Psoas muscle (tissue), 8 donors: Measurements from ENCODE around the gene MAPKAPK5. TPM values are rescaled to one million over a fixed set of nuclear protein-coding genes. Genes with fewer than 3 reads are reported as not detected.

Source experiments
- ATAC-seq, 4 donors: fragments of 200-7000 bp; cut with Tn5 transposase; one replicate each; pipeline ENCODE4 v1.9.1; 2020; ENCODE audit warnings: moderate library complexity in 3 of 4, mild to moderate bottlenecking in 2 of 4
- DNase-seq, 2 donors: peaks; one replicate each; pipeline ENCODE4 v3.0.0-alpha.2; 2020
- H3K27ac ChIP-seq: fragments of 200-600 bp; one replicate; pipeline ENCODE4 v1.8.0; 2022
- H3K27me3 ChIP-seq, 3 donors: fragments of 200-600 bp in 1 of 3; one replicate each; pipeline versions ENCODE4 v1.6.1 to v1.8.0; 2013 to 2022; ENCODE audit warnings: low read length in 2 of 3, mild to moderate bottlenecking in 2 of 3, moderate library complexity in 1 of 3; ENCODE audit not compliant: insufficient read depth in 3 of 3
- H3K36me3 ChIP-seq, 2 donors: fragments of 200-600 bp in 1 of 2; one replicate each; pipeline versions ENCODE4 v1.6.1 to v1.8.0; 2013 to 2022; ENCODE audit warnings: low read depth in 1 of 2, mild to moderate bottlenecking in 1 of 2, moderate library complexity in 1 of 2; ENCODE audit not compliant: insufficient read depth in 1 of 2
- H3K4me1 ChIP-seq: fragments of 200-600 bp; one replicate; pipeline ENCODE4 v1.8.0; 2022
- H3K4me3 ChIP-seq: fragments of 200-600 bp; one replicate; pipeline ENCODE4 v1.8.0; 2022; ENCODE audit warnings: mild to moderate bottlenecking
- H3K9me3 ChIP-seq: fragments of 200-600 bp; one replicate; pipeline ENCODE4 v1.8.0; 2022
- CTCF ChIP-seq: fragments of 200-600 bp; IDR thresholded peaks from one replicate; pipeline ENCODE4 v1.8.0; 2022; ENCODE audit warnings: antibody characterized with exemption
- WGBS, 3 donors: extraction: QIAGEN DNeasy Blood & Tissue Kit; methylation state at CpG; one replicate each; pipeline versions ENCODE4 v1.1.6 to v1.1.7; 2013; 5-methylcytosine and 5-hydroxymethylcytosine counted together
- intact Hi-C, 2 donors: fragments of 100-400 bp; cut with DNase I; formaldehyde crosslinking; loops; one replicate each; pipeline versions ENCODE4 v1.11.0 to v1.14.2; 2022
- polyA plus RNA-seq, 3 donors: library from polyadenylated mRNA; stranded (reverse); fragments of 200-250 nt; gene quantifications; one replicate each; pipeline ENCODE4 v1.2.3, GENCODE V29; 2013
- total RNA-seq, 4 donors: library from RNA; stranded (reverse); fragmentation: NEBNext Ultra II Directional in 2 of 4; extraction: Animal tissue kit (Norgen Biotek cat#: 25700) in 2 of 4; gene quantifications; one replicate each; pipeline versions ENCODE4 v1.2.1 to v1.2.4, GENCODE V29; 2021 to 2023
- donor health status: healthy with polysubstance abuse.
- donor health status: DM: no; HTN: no; CAD: no; lungs with moderate emphysema.
- donor health status: Bipolar disorder and iron deficiency.
- donor health status: healthy.
- donor health status: DM: yes; HTN: yes; CAD: no.
- donor health status: DM: no; HTN: no; CAD: no.
- donor health status: DM: no; HTN: no; CAD: no.
- donor health status: DM: yes; HTN: yes; CAD: no.

MAPKAPK5 gene
- total and polyA plus RNA-seq, 7 donors: 21.7 to 41.2 (median 36.0) TPM

DNA sequence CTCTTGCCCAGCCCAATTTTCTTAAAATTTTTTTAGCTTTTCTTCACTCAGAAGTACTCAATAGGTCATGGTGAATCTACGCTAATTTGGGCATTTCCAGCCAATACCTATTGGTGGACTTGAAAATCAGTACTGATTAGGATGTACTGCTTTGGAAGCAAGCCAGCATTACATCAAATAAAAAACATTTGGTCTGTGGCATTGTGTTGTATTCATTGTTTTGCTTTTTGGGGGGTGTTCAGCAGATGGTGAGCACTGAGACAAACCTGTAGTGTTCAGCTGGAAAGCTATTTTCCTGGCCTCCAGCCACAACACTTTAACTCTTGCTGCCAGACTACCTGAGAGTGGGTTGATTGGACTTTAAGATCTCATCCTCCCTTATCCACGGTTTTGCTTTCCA lies 4.0 kb downstream of the MAPKAPK5 start:
- WGBS, 3 donors: 64 to 78% (median 72%) methylated on average over 2 of the region's 2 CpGs
- H3K9me3 ChIP-seq: no peaks in the 10 kb centered on the region
- intact Hi-C loops: no loop called here
- TF ChIP-seq CTCF: no peak
- H3K36me3 ChIP-seq: peaks cover 5 to 13% of the 10 kb centered on the region in 2 donors
- H3K4me3 ChIP-seq: no peak overlapping the region
- ATAC-seq: no peak
- no peak overlapping the region for H3K27ac ChIP-seq
- H3K4me1 ChIP-seq: peaks cover 16% of the 10 kb centered on the region
- H3K27me3 ChIP-seq: no peaks in the 10 kb centered on the region
- DNase-seq: no peak

GRCh38 chr12:111850526-111850925 lies 8.5 kb downstream of the MAPKAPK5 start:
- WGBS, 3 donors: 87 to 91% (median 91%) methylated on average over 2 of the region's 2 CpGs
- Histone ChIP-seq H3K9me3 (no peaks in the 10 kb centered on the region), H3K27me3 (no peaks in the 10 kb centered on the region), H3K27ac (no peak overlapping the region), H3K4me1 (peaks cover 4% of the 10 kb centered on the region), H3K36me3 (peaks cover 0 to 24% of the 10 kb centered on the region in 2 donors), H3K4me3 (no peak overlapping the region)
- intact Hi-C loops: no loop called here
- no peak for ATAC-seq
- no peak for TF ChIP-seq CTCF
- no peak for DNase-seq

- no peak for TF ChIP-seq CTCF
- intact Hi-C loops: no loop called here
- DNase-seq (no peak), ATAC-seq (no peak)
- Histone ChIP-seq H3K9me3 (no peaks in the 10 kb centered on the region), H3K27ac (no peak overlapping the region), H3K4me1 (no peaks in the 10 kb centered on the region), H3K4me3 (no peak overlapping the region), H3K36me3 (no peaks in the 10 kb centered on the region), H3K27me3 (no peaks in the 10 kb centered on the region)
- 91 to 100% (median 97%) methylated on average over 2 of the region's 2 CpGs for WGBS, 3 donors
These were observed 16.2 kb downstream of the MAPKAPK5 start for GRCh38 chr12:111858186-111858585.

DNA sequence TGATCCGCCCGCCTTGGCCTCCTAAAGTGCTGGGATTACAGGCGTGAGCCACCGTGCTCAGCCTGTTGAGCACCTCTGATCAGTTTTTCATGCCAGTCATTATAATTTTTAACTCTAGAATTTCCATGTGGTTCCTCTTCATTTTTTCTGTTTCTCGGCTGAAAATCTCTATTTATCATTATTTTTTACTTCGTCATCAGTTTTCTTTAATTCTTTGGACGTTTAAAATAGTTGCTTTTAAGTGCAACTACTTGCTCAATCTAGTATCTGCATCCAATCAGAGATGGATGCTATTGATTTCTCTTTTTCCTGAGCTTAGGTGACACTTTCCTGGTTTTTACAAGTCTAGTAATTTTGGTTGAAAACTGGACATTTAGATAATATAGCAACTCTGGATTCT lies 16.8 kb downstream of the MAPKAPK5 start:
- Histone ChIP-seq H3K4me1 (no peaks in the 10 kb centered on the region), H3K27me3 (no peaks in the 10 kb centered on the region), H3K4me3 (no peak overlapping the region), H3K36me3 (peaks cover 0 to 3% of the 10 kb centered on the region in 2 donors), H3K27ac (no peak overlapping the region), H3K9me3 (no peaks in the 10 kb centered on the region)
- no peak for ATAC-seq
- DNase-seq: no peak
- TF ChIP-seq CTCF: no peak
- WGBS, 3 donors: 93 to 97% (median 96%) methylated on average over 7 of the region's 7 CpGs
- intact Hi-C loops: no loop called here

DNA sequence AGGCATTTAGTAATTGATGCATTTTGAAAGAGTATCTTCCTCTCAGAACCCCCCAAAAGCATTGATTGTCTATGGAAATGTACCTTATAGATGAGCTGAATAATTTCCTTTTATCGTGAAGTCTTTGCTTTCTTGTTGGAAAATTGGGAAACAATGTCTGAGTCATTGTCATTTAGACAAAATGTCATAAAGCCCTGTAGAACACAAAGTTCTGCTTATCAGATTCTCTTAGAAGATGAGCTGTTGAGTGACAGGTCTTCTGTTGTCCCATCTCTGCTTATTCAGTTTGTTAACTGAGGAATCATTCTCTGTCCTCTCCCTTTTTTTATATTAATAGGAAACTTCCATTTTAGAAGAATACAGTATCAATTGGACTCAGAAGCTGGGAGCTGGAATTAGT lies 22.9 kb downstream of the MAPKAPK5 start:
- intact Hi-C loops: no loop called here
- no peak overlapping the region for H3K4me3 ChIP-seq

More for the DNA sequence above, 22.9 kb downstream of the MAPKAPK5 start:
- TF ChIP-seq CTCF: no peak
- Histone ChIP-seq H3K4me1 (no peaks in the 10 kb centered on the region), H3K27ac (no peak overlapping the region), H3K27me3 (no peaks in the 10 kb centered on the region), H3K9me3 (no peaks in the 10 kb centered on the region), H3K36me3 (peaks cover 5 to 54% of the 10 kb centered on the region in 2 donors)
- DNase-seq (no peak), ATAC-seq (no peak)
- WGBS, 3 donors: 95 to 98% (median 97%) methylated on average over 1 of the region's 1 CpG
